H1 (cell line): ENCODE data around the gene NETO1. TPM values are rescaled to one million over a fixed set of nuclear protein-coding genes. Genes with fewer than 3 reads are reported as not detected.

Experiments
- ASH2L ChIP-seq: fragments of 200-600, 300-600 bp; sonication (generic); IDR thresholded peaks from one replicate; pipeline ENCODE4 v1.7.1; 2017; ENCODE audit warnings: low read length
- BACH1 ChIP-seq: IDR thresholded peaks from 2 replicates; pipeline ENCODE4 v1.6.1; 2012; ENCODE audit warnings: low read length, improper control_type of control experiment
- E2F6 ChIP-seq: IDR thresholded peaks from 2 replicates; pipeline ENCODE4 v1.6.1; 2012; ENCODE audit warnings: inconsistent platforms
- EZH2 ChIP-seq: fragments of 200-600 bp; sonication (generic); IDR thresholded peaks from 2 replicates; pipeline ENCODE4 v1.7.1; 2012; ENCODE audit warnings: low read depth, mild to moderate bottlenecking, moderate library complexity, low read length, inconsistent platforms; ENCODE audit not compliant: severe bottlenecking
- FOSL1 ChIP-seq: IDR thresholded peaks from 2 replicates; pipeline ENCODE4 v1.6.1; 2011; ENCODE audit warnings: mild to moderate bottlenecking, low read depth, low read length, moderate library complexity; ENCODE audit not compliant: insufficient read depth
- JUN ChIP-seq: IDR thresholded peaks from 2 replicates; pipeline ENCODE4 v1.6.1; 2011; ENCODE audit warnings: low read depth, mild to moderate bottlenecking, improper control_type of control experiment, low read length
- JUND ChIP-seq: IDR thresholded peaks from 2 replicates; pipeline ENCODE4 v1.6.1; 2011; ENCODE audit warnings: mild to moderate bottlenecking, improper control_type of control experiment, low read length
- KDM1A ChIP-seq: fragments of 200-600, 300-600 bp; sonication (generic); IDR thresholded peaks from 2 replicates; pipeline ENCODE4 v1.7.1; 2016; ENCODE audit warnings: mild to moderate bottlenecking, low read length, borderline replicate concordance
- POU5F1 ChIP-seq: IDR thresholded peaks from 2 replicates; pipeline ENCODE4 v1.6.1; 2011; ENCODE audit warnings: low read depth, mild to moderate bottlenecking, low read length, moderate library complexity
- RNF2 ChIP-seq: fragments of 200-900, 300-1000 bp; sonication (generic); IDR thresholded peaks from 2 replicates; pipeline ENCODE4 v1.7.1; 2016; ENCODE audit warnings: borderline replicate concordance, low read depth, mild to moderate bottlenecking, antibody characterized with exemption, low read length; ENCODE audit not compliant: poor library complexity, severe bottlenecking; ENCODE audit errors: missing control alignments
- SAP30 ChIP-seq: fragments of 300-600 bp; sonication (generic); IDR thresholded peaks from 2 replicates; pipeline ENCODE4 v1.7.1; 2012; ENCODE audit warnings: low read length, moderate library complexity, mild to moderate bottlenecking, inconsistent platforms; ENCODE audit not compliant: insufficient read depth, insufficient replicate concordance
- SIRT6 ChIP-seq: IDR thresholded peaks from one replicate; pipeline ENCODE4 v1.7.1; 2012; ENCODE audit warnings: low read length, inconsistent platforms
- SUZ12 ChIP-seq: fragments of 200-600 bp; sonication (generic); IDR thresholded peaks from 2 replicates; pipeline ENCODE4 v1.6.1; 2012; ENCODE audit warnings: mild to moderate bottlenecking, inconsistent platforms, low read length, moderate library complexity, mixed read lengths
- polyA plus RNA-seq, 7 experiments: library from polyadenylated mRNA; depleted of rRNA in 3 of 7; stranded (reverse) in 5 of 7; unstranded in 2 of 7; fragments of >200 nt in 5 of 7; fragments of 200-250 nt in 2 of 7; gene quantifications; 1 replicate in 5 of 7; 2 replicates in 1 of 7; 4 replicates in 1 of 7; pipeline versions ENCODE4 v1.2.1 to v1.2.3, GENCODE V29; 2011 to 2013; ENCODE audit warnings: missing spikeins in 2 of 7, mixed read lengths in 2 of 7
- total RNA-seq: library from RNA; stranded (reverse); fragmentation: NEBNext Ultra II Directional; extraction: Animal tissue kit (Norgen Biotek cat#: 25700); gene quantifications from 2 replicates; pipeline ENCODE4 v1.2.1, GENCODE V29; 2021

Gene NETO1
- total and polyA plus RNA-seq, 2 of the 8 experiments (the other 6 are each of a cell fraction or from before 2014, with no cell fraction given), result 3.0 to 19.3 TPM

- TF ChIP-seq RNF2, result peak; percentile 67
- TF ChIP-seq SAP30, result no peak
- TF ChIP-seq SUZ12, result peak; percentile 68
- no peak; the same call in 1 of the 2 replicates for TF ChIP-seq BACH1
- TF ChIP-seq POU5F1, result no peak
- peak; percentile 70 for TF ChIP-seq ASH2L
- no peak for TF ChIP-seq KDM1A
- no peak for TF ChIP-seq SIRT6
- TF ChIP-seq JUND, result no peak
- TF ChIP-seq JUN, result no peak
- TF ChIP-seq E2F6, result peak; percentile 94
- TF ChIP-seq FOSL1, result no peak
- TF ChIP-seq EZH2, result peak; percentile 83
These were observed 664 bp downstream of the NETO1 start (continued) for GRCh38 chr18:72866901-72867745.
